ENCODE data around the gene PTPRM. TPM values are rescaled to one million over a fixed set of nuclear protein-coding genes. Genes with fewer than 3 reads are reported as not detected.

Gene PTPRM
- total RNA-seq, 1 experiment from 2014 or later, result 14.5 TPM

- H3K27ac ChIP-seq (ENCODE audit: low read depth, low read length), result no peak overlapping the region
- no peaks in the 10 kb centered on the region for H3K79me2 ChIP-seq (ENCODE audit: insufficient read depth, low read length)
- intact Hi-C loops (cut with micrococcal nuclease), result no loop called here
- no peak for ATAC-seq
- BruUV-seq (replicated peaks), result no TSS peak
- H3K9me3 ChIP-seq (ENCODE audit: control insufficient read depth in 1 of 2, insufficient read depth in 1 of 2, low read depth in 1 of 2, low read length in 2 of 2), result no peaks in the 10 kb centered on the region
- TF ChIP-seq MAX (IDR thresholded peaks at IDR 0.05) (no peak), YY1 (IDR thresholded peaks at IDR 0.05; ENCODE audit: extremely low read depth, insufficient replicate concordance, low read depth, low read length) (no peak), ZFX (IDR thresholded peaks at IDR 0.05) (no peak), ATF3 (IDR thresholded peaks at IDR 0.05) (no peak), ELF1 (IDR thresholded peaks at IDR 0.05; ENCODE audit: borderline replicate concordance, low read depth) (no peak), ZNF274 (IDR thresholded peaks at IDR 0.05; ENCODE audit: low read depth, low read length) (no peak), SRF (IDR thresholded peaks at IDR 0.05; ENCODE audit: low read depth) (no peak), FOSL1 (IDR thresholded peaks at IDR 0.05; ENCODE audit: low read depth) (no peak), EZH2phosphoT487 (IDR thresholded peaks at IDR 0.05; ENCODE audit: borderline replicate concordance) (no peak)
- H3K9me2 ChIP-seq (ENCODE audit: insufficient read depth), result no peaks in the 10 kb centered on the region
- H3K27me3 ChIP-seq (ENCODE audit: insufficient read depth, low read length), result peaks cover 15% of the 10 kb centered on the region; the same call in 1 of the 2 replicates
- H3K36me3 ChIP-seq (ENCODE audit: control insufficient read depth in 1 of 2, insufficient read depth in 2 of 2, low read length in 2 of 2), result no peaks in the 10 kb centered on the region
- no peaks in the 10 kb centered on the region for H3K4me1 ChIP-seq (ENCODE audit: control insufficient read depth in 1 of 2, insufficient read depth in 2 of 2, low read length in 2 of 2)
- no peaks in the 10 kb centered on the region for H4K20me1 ChIP-seq (ENCODE audit: insufficient read depth)
- no peak overlapping the region for H2AFZ ChIP-seq (ENCODE audit: low read depth, low read length, poor library complexity, severe bottlenecking)
- ChIA-PET RAD21 (ENCODE audit: low non-redundant PET in 1 of 2, low total read pairs in 2 of 2, uncharacterized antibody in 2 of 2, unreplicated experiment in 2 of 2) (interaction anchor here (0.6 to 0.7 kb wide), 2 partner anchors 76 to 133 kb away, joined by 3 to 4 read pairs; no protein-coding TSS in a partner anchor), POLR2A (no interaction called here), CTCF (interaction anchor here (1.1 kb wide), 1 partner anchor 570 kb away, joined by 5 read pairs; no protein-coding TSS in a partner anchor)
- H3K9ac ChIP-seq (ENCODE audit: low read length), result no peak overlapping the region
- no peak for DNase-seq (ENCODE audit: low read depth, low spot score)
- H3K4me3 ChIP-seq (replicated peaks in 1 of 2; ENCODE audit: low read depth in 1 of 2, low read length in 2 of 2), result no peak overlapping the region
- no peak overlapping the region for H3K4me2 ChIP-seq (ENCODE audit: low read length)
Observed at GRCh38 chr18:8359481-8359880, 792.4 kb downstream of the PTPRM start.

- ChIA-PET POLR2A (no interaction called here), RAD21 (ENCODE audit: low non-redundant PET in 1 of 2, low total read pairs in 2 of 2, uncharacterized antibody in 2 of 2, unreplicated experiment in 2 of 2) (no interaction called here), CTCF (interaction anchor here (1.0 kb wide), 1 partner anchor 11 kb away, joined by 3 read pairs; no protein-coding TSS in a partner anchor)
- Histone ChIP-seq H3K4me1 (ENCODE audit: control insufficient read depth in 1 of 2, insufficient read depth in 2 of 2, low read length in 2 of 2) (peaks cover 0 to 1% of the 10 kb centered on the region in 2 experiments; a peak in 1 of 4 replicates), H3K79me2 (ENCODE audit: insufficient read depth, low read length) (no peaks in the 10 kb centered on the region), H3K36me3 (ENCODE audit: control insufficient read depth in 1 of 2, insufficient read depth in 2 of 2, low read length in 2 of 2) (no peaks in the 10 kb centered on the region), H3K9me3 (ENCODE audit: control insufficient read depth in 1 of 2, insufficient read depth in 1 of 2, low read depth in 1 of 2, low read length in 2 of 2) (no peaks in the 10 kb centered on the region), H3K9me2 (ENCODE audit: insufficient read depth) (no peaks in the 10 kb centered on the region), H3K4me2 (ENCODE audit: low read length) (no peak overlapping the region), H3K4me3 (replicated peaks in 1 of 2; ENCODE audit: low read depth in 1 of 2, low read length in 2 of 2) (no peak overlapping the region), H3K27me3 (ENCODE audit: insufficient read depth, low read length) (0 out of 2 replicates have a peak, but pooled peaks cover 15% of the 10 kb centered on the region), H3K9ac (ENCODE audit: low read length) (no peak overlapping the region), H2AFZ (ENCODE audit: low read depth, low read length, poor library complexity, severe bottlenecking) (no peak overlapping the region), H3K27ac (ENCODE audit: low read depth, low read length) (no peak overlapping the region), H4K20me1 (ENCODE audit: insufficient read depth) (no peaks in the 10 kb centered on the region)
- BruUV-seq (replicated peaks), result no TSS peak
- intact Hi-C loops (cut with micrococcal nuclease), result no loop called here
- DNase-seq (ENCODE audit: low read depth, low spot score) (no peak), ATAC-seq (no peak)
- TF ChIP-seq CEBPB (IDR thresholded peaks at IDR 0.05; ENCODE audit: low read depth) (no peak), ELF1 (IDR thresholded peaks at IDR 0.05; ENCODE audit: borderline replicate concordance, low read depth) (no peak), SIN3A (IDR thresholded peaks at IDR 0.05; ENCODE audit: low read depth) (no peak), ZBTB33 (IDR thresholded peaks at IDR 0.05; ENCODE audit: extremely low read depth, insufficient replicate concordance, low read length) (no peak), JUND (IDR thresholded peaks at IDR 0.05) (no peak), POLR2A (IDR thresholded peaks at IDR 0.05; ENCODE audit: borderline replicate concordance, extremely low read depth, insufficient read depth, insufficient read length) (no peak), FOSL1 (IDR thresholded peaks at IDR 0.05; ENCODE audit: low read depth) (no peak), SRF (IDR thresholded peaks at IDR 0.05; ENCODE audit: low read depth) (no peak), RAD21 (IDR thresholded peaks at IDR 0.05; ENCODE audit: low read depth) (no peak), TCF7L2 (IDR thresholded peaks at IDR 0.05; ENCODE audit: borderline replicate concordance, extremely low read depth, insufficient read depth, insufficient read length) (no peak), EZH2phosphoT487 (IDR thresholded peaks at IDR 0.05; ENCODE audit: borderline replicate concordance) (no peak), POLR2AphosphoS5 (IDR thresholded peaks at IDR 0.05; ENCODE audit: low read depth, low read length) (no peak), ZNF274 (IDR thresholded peaks at IDR 0.05; ENCODE audit: low read depth, low read length) (no peak), ZFX (IDR thresholded peaks at IDR 0.05) (no peak), SP1 (IDR thresholded peaks at IDR 0.05; ENCODE audit: low read depth) (no peak)
Observed at GRCh38 chr18:8361941-8362471, 794.9 kb downstream of the PTPRM start.

Measured in HCT116 (cell line).